Measurements from ENCODE around the gene NFAT5.
"Not testable (repeated sequence)": the region's sequence is repeated elsewhere in the genome, so short reads cannot be mapped to it uniquely, and the experiment has no call there.

The NFAT5 gene

GRCh38 chr16:69565671-69566239, at the start of gene NFAT5:
Gene NFAT5, plus strand, starts transcription at chr16:69565966. Its CDS starts 336 bp downstream, at chr16:69566302.
- DNase-seq (ENCODE audit: low spot score), result peak; percentile 91

DNA sequence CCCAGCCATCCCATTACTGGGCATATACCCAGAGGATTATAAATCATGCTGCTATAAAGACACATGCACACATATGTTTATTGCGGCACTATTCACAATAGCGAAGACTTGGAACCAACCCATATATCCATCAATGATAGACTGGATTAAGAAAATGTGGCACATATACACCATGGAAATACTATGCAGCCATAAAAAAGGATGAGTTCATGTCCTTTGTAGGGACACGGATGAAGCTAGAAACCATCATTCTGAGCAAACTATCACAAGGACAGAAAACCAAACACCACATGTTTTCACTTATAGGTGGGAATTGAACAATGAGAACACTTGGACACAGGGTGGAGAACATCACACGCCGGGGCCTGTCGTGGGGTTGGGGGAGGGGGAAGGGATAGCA, 47.9 kb upstream of the NFAT5 start:
- not testable (repeated sequence) for DNase-seq (ENCODE audit: low spot score)

GRCh38 chr16:69520413-69520799, 45.4 kb upstream of the NFAT5 start:
- no peak for DNase-seq (ENCODE audit: low spot score)

GRCh38 chr16:69520800-69521602, 44.8 kb upstream of the NFAT5 start:
- DNase-seq (ENCODE audit: low spot score), result no peak

GRCh38 chr16:69522041-69522578, 43.7 kb upstream of the NFAT5 start:
- DNase-seq (ENCODE audit: low spot score), result no peak

DNA sequence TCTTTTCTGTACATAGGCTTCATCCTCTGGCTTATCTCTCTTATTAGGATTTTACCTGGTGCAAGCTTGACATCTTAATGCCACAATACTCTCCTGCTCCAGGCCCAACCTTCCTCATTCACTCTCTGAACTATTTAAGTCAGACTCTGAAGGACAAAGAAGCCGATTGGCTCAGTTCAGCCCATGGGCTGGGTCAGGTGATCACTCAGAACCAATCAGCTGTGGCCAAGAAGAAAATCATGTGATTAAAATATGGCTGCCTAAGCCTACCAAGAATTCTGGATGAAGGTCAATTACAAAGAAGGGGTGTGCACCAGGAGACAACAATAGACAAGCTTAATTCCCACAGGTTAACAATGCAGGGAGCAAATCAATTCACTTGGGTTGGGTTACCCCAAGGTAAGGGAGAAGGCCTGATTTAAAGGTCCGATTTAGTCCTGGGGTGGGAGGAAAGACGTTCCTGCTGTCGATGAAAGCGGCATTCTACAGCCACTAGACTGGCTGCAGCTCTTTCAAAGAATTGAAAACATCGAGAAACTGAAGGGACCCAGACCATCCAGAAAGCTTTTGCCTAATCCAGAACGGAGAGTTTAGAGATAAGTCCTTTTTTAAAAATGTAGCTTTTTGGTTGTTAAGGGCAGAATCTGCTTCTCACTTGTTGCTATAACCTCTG, 42.9 kb upstream of the NFAT5 start:
- DNase-seq (ENCODE audit: low spot score), result peak; percentile 72

GRCh38 chr16:69523566-69524305, 42.0 kb upstream of the NFAT5 start:
- DNase-seq (ENCODE audit: low spot score), result no peak

DNA sequence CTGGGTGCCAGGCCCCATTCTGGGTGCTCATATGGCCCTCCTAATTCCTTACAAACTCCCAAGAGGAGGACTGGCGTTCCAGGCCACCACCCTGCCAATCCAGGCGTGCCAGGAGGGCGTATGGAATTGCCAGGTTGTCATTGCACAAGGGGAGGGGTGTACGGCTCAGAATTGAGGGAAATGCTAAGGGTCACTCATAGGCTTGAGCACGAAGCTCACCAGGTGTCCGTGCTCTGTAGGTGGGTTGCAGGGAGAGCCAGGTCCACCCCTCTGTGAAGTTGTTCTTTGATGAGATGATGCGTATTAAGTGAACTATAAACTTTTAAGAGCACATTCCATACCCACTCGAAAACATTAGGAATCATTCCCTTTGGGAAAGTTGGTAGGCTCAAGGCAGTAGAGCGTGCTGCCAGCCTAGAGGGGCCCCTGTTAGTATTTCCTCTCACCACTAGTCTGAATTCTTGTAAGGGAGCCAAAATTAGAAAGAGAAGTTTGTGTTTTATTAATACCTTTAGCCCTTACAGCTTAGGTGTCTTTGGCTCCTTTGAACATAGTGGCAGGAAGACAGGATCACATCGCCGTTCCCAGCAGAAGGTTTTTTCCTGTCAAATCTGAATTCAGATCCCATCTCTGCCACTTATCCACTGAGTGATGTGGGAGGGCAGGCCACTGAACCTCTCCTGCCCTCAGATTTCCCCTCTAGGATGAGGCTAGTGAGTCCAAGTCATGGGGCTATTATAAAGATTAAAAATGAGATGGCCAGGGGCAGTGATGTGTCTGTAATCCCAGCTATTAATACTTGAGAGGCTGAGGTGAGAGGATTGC, 38.7 kb upstream of the NFAT5 start:
- no peak for DNase-seq (ENCODE audit: low spot score)

DNA sequence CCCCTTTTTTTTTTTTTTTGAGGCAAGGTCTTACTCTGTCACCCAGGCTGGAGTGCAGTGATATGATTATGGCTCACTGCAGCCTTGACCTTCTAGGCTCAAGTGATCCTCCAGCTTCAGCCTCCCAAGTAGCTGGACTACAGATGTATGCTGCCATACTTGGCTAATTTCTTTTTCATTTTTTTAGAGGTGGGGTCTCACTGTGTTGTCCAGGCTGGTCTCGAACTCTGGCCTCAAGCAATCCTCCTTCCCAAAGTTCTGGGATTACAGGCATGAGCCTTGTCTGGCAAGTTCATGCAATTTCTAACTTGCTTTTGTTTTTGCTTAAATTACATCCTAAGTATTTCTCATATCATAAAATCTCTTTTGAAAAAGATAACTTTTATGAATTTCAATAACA, 33.8 kb upstream of the NFAT5 start:
- no peak for DNase-seq (ENCODE audit: low spot score)

GRCh38 chr16:69532641-69533455, 32.9 kb upstream of the NFAT5 start:
- DNase-seq (ENCODE audit: low spot score), result no peak

DNA sequence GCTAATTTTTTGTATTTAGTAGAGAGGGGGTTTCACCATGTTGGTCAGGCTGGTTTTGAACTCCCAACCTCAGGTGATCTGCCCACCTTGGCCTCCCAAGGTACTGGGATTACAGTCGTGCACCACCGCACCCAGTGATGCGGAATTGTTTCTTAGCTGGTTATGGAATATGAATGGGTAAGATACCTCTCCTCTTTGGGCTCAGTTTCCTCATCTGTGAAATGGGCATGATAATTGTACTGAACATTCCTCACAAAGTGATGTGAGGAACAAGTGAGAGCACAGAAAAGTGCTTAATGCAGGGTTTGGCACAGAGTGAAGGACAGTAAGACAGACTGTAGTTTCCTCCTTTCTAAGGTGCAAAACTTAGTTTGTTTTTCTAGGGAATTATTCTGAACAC, 31.0 kb upstream of the NFAT5 start:
- DNase-seq (ENCODE audit: low spot score), result no peak

- DNase-seq (ENCODE audit: low spot score), result no peak
Observed at GRCh38 chr16:69535123-69536050, 30.4 kb upstream of the NFAT5 start.

DNA sequence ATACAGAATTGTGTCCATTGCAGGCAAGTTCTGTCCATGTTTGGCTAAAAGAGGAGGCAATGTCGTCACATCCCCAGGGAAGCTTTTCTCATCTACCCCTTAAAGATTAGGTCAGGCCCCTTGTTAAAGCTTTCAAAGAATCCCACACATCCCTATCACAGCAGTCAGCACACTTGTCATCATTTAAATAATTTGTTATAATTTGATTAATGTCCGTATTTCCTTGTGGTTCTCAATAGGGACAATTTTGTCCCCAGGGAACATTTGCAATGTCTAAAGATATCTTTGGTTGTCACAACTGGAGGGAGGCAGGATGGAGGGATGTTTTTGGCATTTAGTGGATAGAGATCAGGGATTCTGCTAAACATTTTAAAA, 28.1 kb upstream of the NFAT5 start:
- no peak for DNase-seq (ENCODE audit: low spot score)

DNA sequence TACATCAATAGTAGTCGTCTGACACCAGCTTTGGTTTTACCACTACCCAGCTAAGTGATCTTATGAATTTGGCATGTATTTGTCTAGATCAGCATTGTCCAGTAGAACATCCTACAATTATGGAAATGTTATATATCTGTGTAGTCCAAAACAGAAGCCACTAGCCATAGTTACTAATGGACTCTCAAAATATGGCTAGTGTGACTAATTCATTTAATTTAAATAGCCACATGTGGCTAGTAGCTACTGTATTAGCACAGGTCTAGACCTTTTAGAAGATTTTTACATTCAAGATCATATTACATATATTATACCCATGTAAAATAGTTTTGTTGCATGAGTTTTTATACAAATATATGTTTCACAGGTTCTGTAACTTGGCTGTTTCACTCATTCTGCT, 27.0 kb upstream of the NFAT5 start:
- no peak for DNase-seq (ENCODE audit: low spot score)

DNA sequence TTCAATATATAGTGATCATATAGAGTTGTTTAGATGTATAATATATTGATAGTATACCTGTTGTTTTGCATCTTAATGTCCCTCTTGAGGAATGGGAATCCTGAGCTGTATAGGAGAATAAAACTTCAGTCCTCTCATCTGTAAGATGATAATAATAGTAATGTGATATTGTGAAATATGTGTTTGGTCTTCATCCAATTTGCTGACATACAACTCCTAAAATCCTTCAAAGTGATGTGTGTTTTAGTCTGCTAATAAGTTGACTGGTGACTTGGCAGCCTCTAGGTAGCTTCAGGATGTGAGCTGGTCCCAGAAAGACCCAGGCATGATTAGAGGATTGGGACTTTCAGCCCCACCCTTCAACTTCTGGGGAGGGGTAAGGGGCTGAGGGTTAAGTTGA, 22.8 kb upstream of the NFAT5 start:
- DNase-seq (ENCODE audit: low spot score), result no peak

DNA sequence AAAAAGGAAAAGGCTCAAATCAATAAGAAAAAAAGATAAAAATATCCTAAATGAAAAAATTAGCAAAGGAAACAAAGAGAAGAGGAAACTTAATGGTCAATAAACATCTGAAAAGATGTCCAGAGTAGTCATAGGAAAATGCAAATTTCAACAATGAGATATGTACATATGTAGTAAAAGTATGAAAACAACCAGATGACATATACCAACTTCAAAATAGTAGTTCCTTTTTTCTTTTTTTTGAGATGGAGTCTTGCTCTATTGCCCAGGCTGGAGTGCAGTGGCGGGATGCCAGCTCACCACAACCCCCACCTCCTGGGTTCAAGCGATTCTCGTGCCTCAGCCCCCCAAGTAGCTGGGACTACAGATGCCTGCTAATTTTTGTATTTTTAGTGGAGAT, 21.7 kb upstream of the NFAT5 start:
- DNase-seq (ENCODE audit: low spot score), result no peak

- DNase-seq (ENCODE audit: low spot score), result not testable (repeated sequence)
Observed at GRCh38 chr16:69546663-69547062, 19.1 kb upstream of the NFAT5 start.

- no peak for DNase-seq (ENCODE audit: low spot score)
Observed at GRCh38 chr16:69553332-69553731, 12.4 kb upstream of the NFAT5 start.

DNA sequence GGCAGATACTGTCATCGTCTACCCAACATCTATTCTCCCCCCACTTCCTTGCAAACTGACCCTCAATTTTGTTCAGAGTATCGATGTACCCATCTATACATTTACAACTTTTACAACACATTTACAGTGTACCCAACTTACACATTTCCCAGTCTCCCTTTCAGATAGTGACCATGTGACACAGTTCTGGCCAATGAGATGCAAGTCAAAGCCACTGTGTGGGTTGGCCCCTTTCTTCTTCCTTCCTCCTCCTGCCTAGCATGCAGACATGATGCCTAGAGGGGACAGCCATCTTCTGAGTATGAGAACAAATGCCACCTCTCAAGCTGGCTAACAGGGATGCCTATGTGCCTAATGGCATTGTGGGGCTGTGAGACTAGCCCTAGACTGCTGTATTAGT, 11.3 kb upstream of the NFAT5 start:
- no peak for DNase-seq (ENCODE audit: low spot score)

Measured in iPS-NIHi11 (cell line).